ENCODE data around the gene S1PR4. TPM values are rescaled to one million over a fixed set of nuclear protein-coding genes. Genes with fewer than 3 reads are reported as not detected.
"Not testable (repeated sequence)": the region's sequence is repeated elsewhere in the genome, so short reads cannot be mapped to it uniquely, and the experiment has no call there.

S1PR4 gene
- total and polyA plus RNA-seq, 4 donors, result 0.50 to 2.5 (median 1.6) TPM

DNA sequence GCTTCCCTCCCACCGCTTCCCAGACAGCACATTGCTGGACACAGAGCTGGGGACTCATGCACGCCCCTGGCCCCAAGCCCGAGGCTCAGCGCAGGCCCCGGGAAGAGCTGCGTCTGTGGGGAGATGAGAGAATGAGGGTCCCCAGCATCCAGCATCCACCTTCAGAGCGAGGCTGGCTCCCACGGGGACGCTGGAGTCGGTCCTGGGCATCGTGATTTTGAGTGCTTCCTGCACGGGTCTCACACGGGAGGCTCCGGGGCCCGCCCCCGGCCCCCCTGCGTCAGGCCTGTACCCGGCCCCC lies 11.9 kb downstream of the S1PR4 start:
- Histone ChIP-seq H3K9me3 (ENCODE audit: control insufficient read depth, low read length) (no peaks in the 10 kb centered on the region), H3K4me3 (ENCODE audit: low read length in 2 of 2) (no peak overlapping the region), H3K27ac (ENCODE audit: low read depth in 1 of 2, low read length in 2 of 2) (no peak overlapping the region), H3K4me1 (ENCODE audit: control insufficient read depth in 1 of 2, insufficient read depth in 2 of 2, low read length in 2 of 2) (no peaks in the 10 kb centered on the region), H3K36me3 (ENCODE audit: control insufficient read depth in 1 of 2, insufficient read depth in 2 of 2, low read length in 1 of 2) (no peaks in the 10 kb centered on the region), H3K27me3 (ENCODE audit: control insufficient read depth in 1 of 2, insufficient read depth in 2 of 2, low read length in 1 of 2) (no peaks in the 10 kb centered on the region)
- ATAC-seq (ENCODE audit: low FRiP score), result no peak
- WGBS, 2 donors, result 92 to 95% methylated on average over 18 of the region's 18 CpGs
- intact Hi-C loops (cut with DNase I), result no loop called here
- DNase-seq, result peak in 1 of 2 donors; percentile 70

DNA sequence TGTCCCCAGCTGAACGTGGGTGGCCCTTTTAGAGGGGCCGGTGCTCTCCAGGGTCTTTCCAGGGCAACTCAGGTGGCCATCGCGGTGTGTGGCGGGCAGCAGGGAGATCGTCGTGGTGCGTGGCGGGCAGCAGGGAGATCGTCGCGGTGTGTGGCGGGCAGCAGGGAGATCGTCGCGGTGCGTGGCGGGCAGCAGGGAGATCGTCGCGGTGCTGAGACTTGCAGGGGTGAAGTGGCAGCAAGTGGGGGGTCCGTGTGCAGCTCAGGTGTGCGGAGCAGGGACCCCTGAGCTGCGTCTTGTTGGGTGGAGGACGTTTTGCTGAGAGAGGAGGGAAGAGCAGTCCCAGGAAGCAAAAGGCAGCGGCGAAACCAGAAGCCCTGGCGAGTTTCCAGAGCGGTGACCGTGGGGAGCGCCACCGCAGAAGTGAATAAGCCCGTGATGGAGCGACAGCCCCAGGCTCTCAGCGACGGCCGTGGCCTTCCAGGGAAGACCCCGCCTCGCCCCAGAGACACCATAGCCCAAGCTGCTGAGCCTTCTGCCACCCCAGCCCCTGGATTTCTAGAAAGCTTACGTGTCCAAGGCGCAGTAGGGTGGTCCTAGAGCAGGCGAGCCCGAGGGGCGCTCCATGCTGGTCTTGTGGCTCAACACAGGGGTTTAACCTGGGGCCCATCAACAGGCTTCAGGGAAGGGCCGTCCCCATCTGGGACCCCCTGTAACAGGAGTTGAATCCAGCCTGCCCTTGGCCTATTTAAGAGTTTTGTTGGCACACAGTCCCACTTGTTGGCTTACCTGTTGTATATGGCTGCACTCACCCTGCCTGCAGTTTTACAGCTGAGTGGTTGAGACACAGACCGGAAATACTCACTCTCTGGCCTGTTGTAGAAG lies 12.6 kb downstream of the S1PR4 start:
- no peaks in the 10 kb centered on the region for H3K27me3 ChIP-seq (ENCODE audit: control insufficient read depth in 1 of 2, insufficient read depth in 2 of 2, low read length in 1 of 2)
- intact Hi-C loops (cut with DNase I), result no loop called here
- DNase-seq (peak in 1 of 2 donors; percentile 79), ATAC-seq (ENCODE audit: low FRiP score) (no peak)
- H3K36me3 ChIP-seq (ENCODE audit: control insufficient read depth in 1 of 2, insufficient read depth in 2 of 2, low read length in 1 of 2), result no peaks in the 10 kb centered on the region
- H3K27ac ChIP-seq (ENCODE audit: low read depth in 1 of 2, low read length in 2 of 2), result no peak overlapping the region
- no peaks in the 10 kb centered on the region for H3K9me3 ChIP-seq (ENCODE audit: control insufficient read depth, low read length)
- no peaks in the 10 kb centered on the region for H3K4me1 ChIP-seq (ENCODE audit: control insufficient read depth in 1 of 2, insufficient read depth in 2 of 2, low read length in 2 of 2)
- WGBS, 2 donors, result 93 to 94% methylated on average over 46 of the region's 46 CpGs
- no peak overlapping the region for H3K4me3 ChIP-seq (ENCODE audit: low read length in 2 of 2)

- H3K27ac ChIP-seq (ENCODE audit: low read depth in 1 of 2, low read length in 2 of 2); H3K4me1 ChIP-seq (ENCODE audit: control insufficient read depth in 1 of 2, insufficient read depth in 2 of 2, low read length in 2 of 2); H3K4me3 ChIP-seq (ENCODE audit: low read length in 2 of 2); ATAC-seq (ENCODE audit: low FRiP score); H3K36me3 ChIP-seq (ENCODE audit: control insufficient read depth in 1 of 2, insufficient read depth in 2 of 2, low read length in 1 of 2); H3K27me3 ChIP-seq (ENCODE audit: control insufficient read depth in 1 of 2, insufficient read depth in 2 of 2, low read length in 1 of 2); intact Hi-C loops (cut with DNase I); H3K9me3 ChIP-seq (ENCODE audit: control insufficient read depth, low read length): not testable (repeated sequence)
- peak in 1 of 2 donors; percentile 69 for DNase-seq
- WGBS, 2 donors, result 95% methylated on average over 12 of the region's 12 CpGs
Measured at GRCh38 chr19:3191806-3192104, 13.2 kb downstream of the S1PR4 start.

DNA sequence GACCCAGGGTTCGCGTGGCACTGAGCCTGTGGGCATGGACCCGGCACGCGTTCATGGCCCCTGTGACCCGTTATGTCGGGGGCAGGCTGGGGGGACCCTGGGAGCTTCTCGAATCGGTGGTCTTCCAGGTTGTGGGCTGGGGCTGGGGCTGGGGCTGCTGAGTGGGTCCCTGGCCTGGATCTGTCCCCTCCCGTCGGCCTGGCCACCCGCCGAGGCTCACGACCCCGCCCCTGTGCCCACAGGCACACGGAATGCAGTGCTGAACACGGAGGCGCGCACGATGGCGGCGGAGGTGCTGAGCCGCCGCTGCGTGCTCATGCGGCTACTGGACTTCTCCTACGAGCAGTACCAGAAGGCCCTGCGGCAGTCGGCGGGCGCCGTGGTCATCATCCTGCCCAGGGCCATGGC lies 13.7 kb downstream of the S1PR4 start:
- no peaks in the 10 kb centered on the region for H3K4me1 ChIP-seq (ENCODE audit: control insufficient read depth in 1 of 2, insufficient read depth in 2 of 2, low read length in 2 of 2)
- H3K4me3 ChIP-seq (ENCODE audit: low read length in 2 of 2), result no peak overlapping the region
- no peaks in the 10 kb centered on the region for H3K27me3 ChIP-seq (ENCODE audit: control insufficient read depth in 1 of 2, insufficient read depth in 2 of 2, low read length in 1 of 2)
- ATAC-seq (ENCODE audit: low FRiP score), result no peak
- 94 to 96% methylated on average over 32 of the region's 32 CpGs for WGBS, 2 donors
- intact Hi-C loops (cut with DNase I), result no loop called here
- peaks cover 0 to 2% of the 10 kb centered on the region in 2 donors for H3K36me3 ChIP-seq (ENCODE audit: control insufficient read depth in 1 of 2, insufficient read depth in 2 of 2, low read length in 1 of 2)
- no peaks in the 10 kb centered on the region for H3K9me3 ChIP-seq (ENCODE audit: control insufficient read depth, low read length)
- DNase-seq, result peak in 1 of 2 donors; percentile 69
- no peak overlapping the region for H3K27ac ChIP-seq (ENCODE audit: low read depth in 1 of 2, low read length in 2 of 2)

- Histone ChIP-seq H3K9me3 (ENCODE audit: control insufficient read depth, low read length) (no peaks in the 10 kb centered on the region), H3K36me3 (ENCODE audit: control insufficient read depth in 1 of 2, insufficient read depth in 2 of 2, low read length in 1 of 2) (peaks cover 0 to 2% of the 10 kb centered on the region in 2 donors), H3K4me1 (ENCODE audit: control insufficient read depth in 1 of 2, insufficient read depth in 2 of 2, low read length in 2 of 2) (no peaks in the 10 kb centered on the region), H3K4me3 (ENCODE audit: low read length in 2 of 2) (no peak overlapping the region), H3K27ac (ENCODE audit: low read depth in 1 of 2, low read length in 2 of 2) (no peak overlapping the region), H3K27me3 (ENCODE audit: control insufficient read depth in 1 of 2, insufficient read depth in 2 of 2, low read length in 1 of 2) (no peaks in the 10 kb centered on the region)
- intact Hi-C loops (cut with DNase I), result no loop called here
- 92 to 95% methylated on average over 14 of the region's 14 CpGs for WGBS, 2 donors
- DNase-seq (peak in 1 of 2 donors; percentile 67), ATAC-seq (ENCODE audit: low FRiP score) (no peak)
Measured at GRCh38 chr19:3192684-3193083, 14.1 kb downstream of the S1PR4 start.

DNA sequence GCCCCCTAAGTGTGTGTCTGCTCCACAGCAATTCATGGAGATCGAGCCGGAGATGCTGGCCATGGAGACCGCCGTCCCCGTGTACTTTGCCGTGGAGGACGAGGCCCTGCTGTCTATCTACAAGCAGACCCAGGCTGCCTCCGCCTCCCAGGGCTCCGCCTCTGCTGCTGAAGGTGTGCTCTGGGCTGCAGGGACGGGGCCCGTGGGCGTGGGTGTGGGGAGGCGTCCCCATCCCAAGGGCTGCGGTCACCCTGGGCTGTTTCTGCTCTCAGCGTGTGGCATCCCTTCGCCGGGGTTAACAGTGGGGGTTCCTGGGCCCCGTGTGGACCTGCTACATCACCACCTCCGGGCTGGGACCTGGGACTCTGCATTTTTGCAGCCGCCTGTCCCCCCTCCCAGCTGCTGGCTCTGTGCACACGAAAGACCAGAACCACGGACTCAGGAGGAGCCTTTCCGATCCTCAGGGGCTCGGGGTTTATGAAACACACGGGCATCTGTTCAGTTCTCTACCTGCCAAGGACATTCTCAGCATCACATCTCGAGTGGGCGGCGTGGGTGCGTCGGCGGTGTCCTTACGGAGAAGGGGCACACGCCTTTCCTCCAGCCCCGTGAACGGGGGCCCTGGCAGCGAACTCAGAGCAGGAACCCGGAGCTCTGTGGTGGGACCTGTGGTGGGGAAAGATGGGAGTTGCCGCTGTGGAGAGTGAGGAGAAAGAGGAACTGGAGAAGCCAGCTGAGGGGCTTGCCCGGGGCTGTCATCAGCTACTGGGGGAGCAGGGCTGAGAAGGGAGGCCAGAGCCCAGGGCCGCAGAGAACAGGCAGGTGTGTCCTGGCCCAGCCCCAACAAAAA lies 14.9 kb downstream of the S1PR4 start:
- peak in 1 of 2 donors; percentile 61 for DNase-seq
- H3K4me1 ChIP-seq (ENCODE audit: control insufficient read depth in 1 of 2, insufficient read depth in 2 of 2, low read length in 2 of 2), result no peaks in the 10 kb centered on the region
- intact Hi-C loops (cut with DNase I), result no loop called here
- no peaks in the 10 kb centered on the region for H3K27me3 ChIP-seq (ENCODE audit: control insufficient read depth in 1 of 2, insufficient read depth in 2 of 2, low read length in 1 of 2)
- no peak overlapping the region for H3K4me3 ChIP-seq (ENCODE audit: low read length in 2 of 2)
- ATAC-seq (ENCODE audit: low FRiP score), result no peak
- H3K9me3 ChIP-seq (ENCODE audit: control insufficient read depth, low read length), result no peaks in the 10 kb centered on the region
- no peak overlapping the region for H3K27ac ChIP-seq (ENCODE audit: low read depth in 1 of 2, low read length in 2 of 2)
- peaks cover 0 to 2% of the 10 kb centered on the region in 2 donors for H3K36me3 ChIP-seq (ENCODE audit: control insufficient read depth in 1 of 2, insufficient read depth in 2 of 2, low read length in 1 of 2)
- 92% methylated on average over 40 of the region's 40 CpGs for WGBS, 2 donors

DNA sequence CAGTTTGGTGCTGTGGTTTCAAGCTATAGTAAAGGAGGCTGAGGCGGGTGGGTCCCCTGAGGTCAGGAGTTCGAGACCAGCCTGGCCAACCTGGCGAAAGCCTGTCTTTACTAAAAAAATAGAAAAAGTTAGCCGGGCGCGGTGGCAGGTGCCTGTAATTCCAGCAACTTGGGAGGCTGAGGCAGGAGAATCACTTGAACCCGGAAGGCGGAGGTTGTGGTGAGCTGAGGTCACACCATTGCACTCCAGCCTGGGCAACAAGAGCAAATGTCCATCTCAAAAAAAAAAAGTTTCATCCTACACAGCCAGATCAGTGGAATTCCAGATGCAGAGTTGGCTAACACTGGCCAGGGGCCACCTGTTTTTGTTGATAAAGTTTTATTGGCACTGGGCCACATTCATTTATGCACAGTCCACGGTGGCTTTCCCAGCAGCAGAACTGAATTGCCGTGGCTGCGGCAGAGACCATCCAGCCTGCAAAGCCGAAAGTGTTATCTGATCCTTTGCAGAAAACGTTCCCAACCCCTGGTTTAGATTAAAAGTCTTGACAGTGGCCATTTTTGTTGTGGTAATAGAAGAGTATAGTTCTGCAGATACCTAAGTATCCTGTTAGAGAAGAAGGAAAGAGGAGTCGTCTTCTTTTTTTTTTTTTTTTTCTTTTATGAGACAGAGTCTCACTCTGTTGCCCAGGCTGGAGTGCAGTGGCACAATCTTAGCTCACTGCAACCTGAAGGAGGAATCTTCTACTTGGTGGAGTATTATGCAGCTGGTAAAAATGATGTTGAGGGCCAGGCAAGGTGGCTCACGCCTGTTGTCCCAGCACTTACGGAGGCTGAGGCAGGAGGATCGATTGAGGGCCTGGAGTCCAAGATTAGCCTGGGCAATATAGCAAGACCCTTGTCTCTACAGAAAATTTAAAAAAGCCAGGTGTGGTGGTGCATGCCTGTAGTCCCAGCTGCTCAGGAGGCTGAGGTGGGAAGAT lies 15.8 kb downstream of the S1PR4 start:
- ATAC-seq (ENCODE audit: low FRiP score) (no peak), DNase-seq (peak in 1 of 2 donors; percentile 64)
- no peak overlapping the region for H3K27ac ChIP-seq (ENCODE audit: low read depth in 1 of 2, low read length in 2 of 2)
- 92 to 93% methylated on average over 17 of the region's 17 CpGs for WGBS, 2 donors
- H3K27me3 ChIP-seq (ENCODE audit: control insufficient read depth in 1 of 2, insufficient read depth in 2 of 2, low read length in 1 of 2), result no peaks in the 10 kb centered on the region
- H3K4me1 ChIP-seq (ENCODE audit: control insufficient read depth in 1 of 2, insufficient read depth in 2 of 2, low read length in 2 of 2), result no peaks in the 10 kb centered on the region
- H3K4me3 ChIP-seq (ENCODE audit: low read length in 2 of 2), result no peak overlapping the region
- H3K9me3 ChIP-seq (ENCODE audit: control insufficient read depth, low read length), result no peaks in the 10 kb centered on the region
- peaks cover 0 to 2% of the 10 kb centered on the region in 2 donors for H3K36me3 ChIP-seq (ENCODE audit: control insufficient read depth in 1 of 2, insufficient read depth in 2 of 2, low read length in 1 of 2)
- intact Hi-C loops (cut with DNase I), result no loop called here

All from aorta (tissue), 5 donors.